HL-60 (cell line): ENCODE measurements around the gene HSPA13.

Source experiments
- GABPA ChIP-seq: IDR thresholded peaks from 2 replicates; pipeline ENCODE4 v1.6.1; 2012; ENCODE audit warnings: low read depth
- POLR2AphosphoS5 ChIP-seq: IDR thresholded peaks from 2 replicates; pipeline ENCODE4 v1.6.1; 2012; ENCODE audit warnings: low read depth
- TF ChIP-seq, protein P1 (sequence below): IDR thresholded peaks from one replicate; pipeline ENCODE4 v1.5.1; 2011; ENCODE audit warnings: low read length, control low read depth, inconsistent platforms; ENCODE audit not compliant: insufficient read depth

- TF ChIP-seq, protein P1, sequence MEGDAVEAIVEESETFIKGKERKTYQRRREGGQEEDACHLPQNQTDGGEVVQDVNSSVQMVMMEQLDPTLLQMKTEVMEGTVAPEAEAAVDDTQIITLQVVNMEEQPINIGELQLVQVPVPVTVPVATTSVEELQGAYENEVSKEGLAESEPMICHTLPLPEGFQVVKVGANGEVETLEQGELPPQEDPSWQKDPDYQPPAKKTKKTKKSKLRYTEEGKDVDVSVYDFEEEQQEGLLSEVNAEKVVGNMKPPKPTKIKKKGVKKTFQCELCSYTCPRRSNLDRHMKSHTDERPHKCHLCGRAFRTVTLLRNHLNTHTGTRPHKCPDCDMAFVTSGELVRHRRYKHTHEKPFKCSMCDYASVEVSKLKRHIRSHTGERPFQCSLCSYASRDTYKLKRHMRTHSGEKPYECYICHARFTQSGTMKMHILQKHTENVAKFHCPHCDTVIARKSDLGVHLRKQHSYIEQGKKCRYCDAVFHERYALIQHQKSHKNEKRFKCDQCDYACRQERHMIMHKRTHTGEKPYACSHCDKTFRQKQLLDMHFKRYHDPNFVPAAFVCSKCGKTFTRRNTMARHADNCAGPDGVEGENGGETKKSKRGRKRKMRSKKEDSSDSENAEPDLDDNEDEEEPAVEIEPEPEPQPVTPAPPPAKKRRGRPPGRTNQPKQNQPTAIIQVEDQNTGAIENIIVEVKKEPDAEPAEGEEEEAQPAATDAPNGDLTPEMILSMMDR = no peak
- no peak for TF ChIP-seq POLR2AphosphoS5
- TF ChIP-seq GABPA = no peak
Measured at GRCh38 chr21:14401217-14401616, 18.3 kb upstream of the HSPA13 start.
